WTC11 (cell line): ENCODE results near the gene TMEM134. TPM values are rescaled to one million over a fixed set of nuclear protein-coding genes. Genes with fewer than 3 reads are reported as not detected.

Source experiments
- ATAC-seq: fragments of 200-7000 bp; cut with Tn5 transposase; 2 replicates; pipeline ENCODE4 v1.10.0; 2021; ENCODE audit warnings: mild to moderate bottlenecking, moderate library complexity
- CTCF ChIA-PET: fragments of 300-600 bp; sonication (Branson Sonifier 250); formaldehyde crosslinking; loops from one replicate; lab custom pipeline; 2021; ENCODE audit warnings: antibody characterized with exemption; lab: Charles Lee
- POLR2A ChIA-PET: fragments of 350-600 bp; sonication (Branson Sonifier 250); formaldehyde crosslinking; loops from one replicate; lab custom pipeline; 2021; ENCODE audit warnings: antibody characterized with exemption; lab: Charles Lee
- DNase-seq: peaks from one replicate; pipeline ENCODE4 v3.0.0; 2021; ENCODE audit warnings: low spot score
- H3K27ac Mint-ChIP-seq: 2 replicates; pipeline ENCODE4 v1.8.0; 2021; ENCODE audit warnings: mixed read lengths
- H3K27me3 Mint-ChIP-seq: 2 replicates; pipeline ENCODE4 v1.8.0; 2021; ENCODE audit warnings: low read depth, mild to moderate bottlenecking, moderate library complexity, mixed read lengths
- H3K36me3 Mint-ChIP-seq: 2 replicates; pipeline ENCODE4 v1.8.0; 2021; ENCODE audit warnings: mixed read lengths
- H3K4me1 Mint-ChIP-seq: 2 replicates; pipeline ENCODE4 v1.8.0; 2022; ENCODE audit warnings: mixed read lengths
- H3K4me3 Mint-ChIP-seq: 2 replicates; pipeline ENCODE4 v1.8.0; 2021; ENCODE audit warnings: mild to moderate bottlenecking, moderate library complexity, mixed read lengths
- H3K9me3 Mint-ChIP-seq: 2 replicates; pipeline ENCODE4 v1.8.0; 2021; ENCODE audit warnings: mixed read lengths
- CREM ChIP-seq: sonication (generic); formaldehyde crosslinking; IDR thresholded peaks from 2 replicates; pipeline ENCODE4 v1.8.1; 2022; ENCODE audit warnings: mild to moderate bottlenecking, missing genetic modification reagents, moderate library complexity
- ELF4 ChIP-seq: sonication (generic); formaldehyde crosslinking; IDR thresholded peaks from 2 replicates; pipeline ENCODE4 v1.8.1; 2022; ENCODE audit warnings: low read depth, mild to moderate bottlenecking, moderate library complexity, missing genetic modification reagents
- EMX1 ChIP-seq: fragments of 250-450 bp; sonication (Bioruptor Pico); IDR thresholded peaks from 2 replicates; pipeline ENCODE4 v1.8.0; 2021; ENCODE audit warnings: mild to moderate bottlenecking
- GABPB1 ChIP-seq: sonication (generic); formaldehyde crosslinking; IDR thresholded peaks from 2 replicates; pipeline ENCODE4 v1.8.1; 2023; ENCODE audit warnings: mild to moderate bottlenecking, missing genetic modification reagents
- IRF2 ChIP-seq: sonication (generic); formaldehyde crosslinking; IDR thresholded peaks from 2 replicates; pipeline ENCODE4 v1.8.0; 2022; ENCODE audit warnings: low read depth, missing genetic modification reagents, borderline replicate concordance
- JAZF1 ChIP-seq: fragments of 250-450 bp; sonication (Bioruptor Pico); IDR thresholded peaks from 2 replicates; pipeline ENCODE4 v1.9.0; 2021; ENCODE audit warnings: moderate library complexity, mild to moderate bottlenecking, inconsistent platforms
- JUN ChIP-seq: sonication (generic); formaldehyde crosslinking; IDR thresholded peaks from 2 replicates; pipeline ENCODE4 v1.8.0; 2023; ENCODE audit warnings: mild to moderate bottlenecking, missing genetic modification reagents
- KAT7 ChIP-seq: sonication (generic); formaldehyde crosslinking; IDR thresholded peaks from 2 replicates; pipeline ENCODE4 v1.8.1; 2023; ENCODE audit warnings: missing genetic modification reagents, mild to moderate bottlenecking, borderline replicate concordance
- MAX ChIP-seq: sonication (generic); formaldehyde crosslinking; IDR thresholded peaks from 2 replicates; pipeline ENCODE4 v1.8.0; 2022; ENCODE audit warnings: mild to moderate bottlenecking, missing genetic modification reagents
- MXD4 ChIP-seq: fragments of 250-450 bp; sonication (Bioruptor Pico); IDR thresholded peaks from 2 replicates; pipeline ENCODE4 v1.8.0; 2021; ENCODE audit warnings: mild to moderate bottlenecking, moderate library complexity, borderline replicate concordance
- NFATC4 ChIP-seq: fragments of 250-450 bp; sonication (Bioruptor Pico); IDR thresholded peaks from 2 replicates; pipeline ENCODE4 v1.9.0; 2021; ENCODE audit warnings: mild to moderate bottlenecking
- NR2C2 ChIP-seq: sonication (generic); formaldehyde crosslinking; IDR thresholded peaks from 2 replicates; pipeline ENCODE4 v1.8.0; 2022; ENCODE audit warnings: mild to moderate bottlenecking, missing genetic modification reagents
- SOX15 ChIP-seq: fragments of 250-450 bp; sonication (Bioruptor Pico); IDR thresholded peaks from 2 replicates; pipeline ENCODE4 v1.9.0; 2021; ENCODE audit warnings: mild to moderate bottlenecking
- SP1 ChIP-seq: sonication (generic); formaldehyde crosslinking; conservative IDR thresholded peaks from 2 replicates; pipeline ENCODE4 v1.8.1; 2022; ENCODE audit warnings: missing genetic modification reagents
- ZBTB43 ChIP-seq: sonication (generic); formaldehyde crosslinking; IDR thresholded peaks from 2 replicates; pipeline ENCODE4 v1.8.1; 2023; ENCODE audit warnings: mild to moderate bottlenecking, missing genetic modification reagents
- ZNF138 ChIP-seq: sonication (generic); formaldehyde crosslinking; conservative IDR thresholded peaks from 2 replicates; pipeline ENCODE4 v1.8.1; 2022; ENCODE audit warnings: mild to moderate bottlenecking, moderate library complexity, missing genetic modification reagents
- ZNF317 ChIP-seq: sonication (generic); formaldehyde crosslinking; IDR thresholded peaks from 2 replicates; pipeline ENCODE4 v1.8.1; 2023; ENCODE audit warnings: low read depth, mild to moderate bottlenecking, moderate library complexity, missing genetic modification reagents, borderline replicate concordance
- ZNF423 ChIP-seq: fragments of 250-450 bp; sonication (Bioruptor Pico); IDR thresholded peaks from 2 replicates; pipeline ENCODE4 v2.1.2; 2022; ENCODE audit warnings: mild to moderate bottlenecking, moderate library complexity
- ZSCAN18 ChIP-seq: fragments of 250-450 bp; sonication (Bioruptor Pico); IDR thresholded peaks from 2 replicates; pipeline ENCODE4 v2.1.2; 2022; ENCODE audit warnings: mild to moderate bottlenecking, moderate library complexity
- total RNA-seq: library from RNA; stranded (reverse); gene quantifications from 3 replicates; pipeline ENCODE4 v1.2.3, GENCODE V29; 2021
- TF ChIP-seq, protein P1 (sequence below): sonication (generic); formaldehyde crosslinking; conservative IDR thresholded peaks from 2 replicates; pipeline ENCODE4 v1.8.1; 2022; ENCODE audit warnings: mild to moderate bottlenecking, missing genetic modification reagents
- TF ChIP-seq, protein P2 (sequence below): sonication (generic); formaldehyde crosslinking; IDR thresholded peaks from 2 replicates; pipeline ENCODE4 v1.8.1; 2023; ENCODE audit warnings: mild to moderate bottlenecking, moderate library complexity, missing genetic modification reagents
- TF ChIP-seq, protein P3 (sequence below): fragments of 250-450 bp; sonication (Bioruptor Pico); IDR thresholded peaks from 2 replicates; pipeline ENCODE4 v1.9.0; 2021; ENCODE audit warnings: moderate library complexity, mild to moderate bottlenecking, inconsistent platforms, borderline replicate concordance
- TF ChIP-seq, protein P4 (sequence below): sonication (generic); formaldehyde crosslinking; IDR thresholded peaks from 2 replicates; pipeline ENCODE4 v1.8.1; 2023; ENCODE audit warnings: mild to moderate bottlenecking, missing genetic modification reagents, moderate library complexity

TMEM134 gene
- total RNA-seq, 1 experiment from 2014 or later, result 55.6 TPM

- TF ChIP-seq, protein P1, sequence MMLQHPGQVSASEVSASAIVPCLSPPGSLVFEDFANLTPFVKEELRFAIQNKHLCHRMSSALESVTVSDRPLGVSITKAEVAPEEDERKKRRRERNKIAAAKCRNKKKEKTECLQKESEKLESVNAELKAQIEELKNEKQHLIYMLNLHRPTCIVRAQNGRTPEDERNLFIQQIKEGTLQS, result 0 out of 2 replicates have a peak, but pooled peaks have one; percentile 16
- TF ChIP-seq GABPB1, result peak; percentile 54
- TF ChIP-seq, protein P2, sequence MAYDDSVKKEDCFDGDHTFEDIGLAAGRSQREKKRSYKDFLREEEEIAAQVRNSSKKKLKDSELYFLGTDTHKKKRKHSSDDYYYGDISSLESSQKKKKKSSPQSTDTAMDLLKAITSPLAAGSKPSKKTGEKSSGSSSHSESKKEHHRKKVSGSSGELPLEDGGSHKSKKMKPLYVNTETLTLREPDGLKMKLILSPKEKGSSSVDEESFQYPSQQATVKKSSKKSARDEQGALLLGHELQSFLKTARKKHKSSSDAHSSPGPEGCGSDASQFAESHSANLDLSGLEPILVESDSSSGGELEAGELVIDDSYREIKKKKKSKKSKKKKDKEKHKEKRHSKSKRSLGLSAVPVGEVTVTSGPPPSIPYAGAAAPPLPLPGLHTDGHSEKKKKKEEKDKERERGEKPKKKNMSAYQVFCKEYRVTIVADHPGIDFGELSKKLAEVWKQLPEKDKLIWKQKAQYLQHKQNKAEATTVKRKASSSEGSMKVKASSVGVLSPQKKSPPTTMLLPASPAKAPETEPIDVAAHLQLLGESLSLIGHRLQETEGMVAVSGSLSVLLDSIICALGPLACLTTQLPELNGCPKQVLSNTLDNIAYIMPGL, result no peak
- TF ChIP-seq, all 79 proteins: peak for 2
- no peaks in the 10 kb centered on the region for H3K9me3 Mint-ChIP-seq
- ChIA-PET POLR2A (no interaction called here), CTCF (no interaction called here)
- ATAC-seq (no peak), DNase-seq (no peak)
- H3K27me3 Mint-ChIP-seq, result peaks cover 6% of the 10 kb centered on the region; the same call in 1 of the 2 replicates
- H3K36me3 Mint-ChIP-seq, result no peaks in the 10 kb centered on the region
- peak overlapping the region; percentile 79 for H3K4me3 Mint-ChIP-seq
- H3K4me1 Mint-ChIP-seq, result peaks cover 23% of the 10 kb centered on the region
- H3K27ac Mint-ChIP-seq, result no peak overlapping the region
Measured at GRCh38 chr11:67463680-67464410, 5.2 kb downstream of the TMEM134 start.

- POLR2A ChIA-PET, result interaction anchor here (1.1 kb wide), 1 partner anchor 25 kb away, joined by 3 read pairs; no protein-coding TSS in a partner anchor
- ATAC-seq (no peak), DNase-seq (no peak)
- no peak overlapping the region for H3K27ac Mint-ChIP-seq
- TF ChIP-seq SP1 (CRISPR knock-in tag) (no peak), ZSCAN18 (CRISPR knock-in tag) (no peak)
- TF ChIP-seq, all 79 proteins: peak for 0
- H3K27me3 Mint-ChIP-seq, result peaks cover 6% of the 10 kb centered on the region; the same call in 1 of the 2 replicates
- CTCF ChIA-PET, result no interaction called here
- H3K4me1 Mint-ChIP-seq, result peaks cover 20% of the 10 kb centered on the region
- no peak overlapping the region for H3K4me3 Mint-ChIP-seq
- H3K9me3 Mint-ChIP-seq, result no peaks in the 10 kb centered on the region
- H3K36me3 Mint-ChIP-seq, result no peaks in the 10 kb centered on the region
Measured at GRCh38 chr11:67463186-67463585, 5.9 kb downstream of the TMEM134 start.

DNA sequence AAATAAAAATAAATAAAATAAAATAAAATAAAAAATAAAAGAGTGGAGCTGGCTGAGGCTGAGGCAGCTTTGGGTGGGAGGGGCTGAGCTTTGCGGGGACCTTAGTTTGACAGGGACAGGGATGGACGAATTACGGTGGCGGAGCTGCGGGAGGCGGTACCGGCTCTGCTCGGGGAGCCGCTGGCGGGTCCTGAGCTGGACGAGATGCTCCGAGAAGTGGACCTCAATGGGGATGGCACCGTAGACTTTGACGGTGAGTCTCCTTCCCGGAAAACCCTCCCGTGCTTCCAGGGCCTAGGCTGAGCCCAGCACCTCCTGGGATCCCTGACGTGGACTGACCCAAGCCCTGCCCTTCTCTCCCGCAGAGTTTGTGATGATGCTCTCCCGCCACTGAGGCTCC, 10.8 kb downstream of the TMEM134 start:
- ChIA-PET CTCF (interaction anchor here (1.2 kb wide), 1 partner anchor 51 kb away, joined by 3 read pairs; no protein-coding TSS in a partner anchor), POLR2A (no interaction called here)
- DNase-seq, result no peak
- H3K9me3 Mint-ChIP-seq, result no peaks in the 10 kb centered on the region
- H3K27me3 Mint-ChIP-seq, result peaks cover 6% of the 10 kb centered on the region
- TF ChIP-seq ZNF138 (CRISPR knock-in tag) (no peak), NR2C2 (CRISPR knock-in tag) (no peak), EMX1 (CRISPR knock-in tag) (no peak), JAZF1 (CRISPR knock-in tag) (no peak), ELF4 (CRISPR knock-in tag) (no peak), KAT7 (CRISPR knock-in tag) (no peak), MAX (CRISPR knock-in tag) (no peak)
- TF ChIP-seq, protein P3, sequence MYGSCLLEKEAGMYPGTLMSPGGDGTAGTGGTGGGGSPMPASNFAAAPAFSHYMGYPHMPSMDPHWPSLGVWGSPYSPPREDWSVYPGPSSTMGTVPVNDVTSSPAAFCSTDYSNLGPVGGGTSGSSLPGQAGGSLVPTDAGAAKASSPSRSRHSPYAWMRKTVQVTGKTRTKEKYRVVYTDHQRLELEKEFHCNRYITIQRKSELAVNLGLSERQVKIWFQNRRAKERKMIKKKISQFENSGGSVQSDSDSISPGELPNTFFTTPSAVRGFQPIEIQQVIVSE, result no peak
- TF ChIP-seq, protein P1, result no peak
- TF ChIP-seq, all 79 proteins: peak for 0
- Mint-ChIP-seq H3K27ac (no peak overlapping the region), H3K4me3 (no peak overlapping the region), H3K4me1 (no peaks in the 10 kb centered on the region), H3K36me3 (no peaks in the 10 kb centered on the region)
- ATAC-seq, result no peak

GRCh38 chr11:67457453-67457852, 11.6 kb downstream of the TMEM134 start:
- H3K27me3 Mint-ChIP-seq, result peaks cover 6% of the 10 kb centered on the region
- TF ChIP-seq SOX15 (CRISPR knock-in tag), result no peak
- no peak for TF ChIP-seq ZNF423 (CRISPR knock-in tag)
- no peak for TF ChIP-seq ZBTB43
- no peak for TF ChIP-seq CREM
- TF ChIP-seq MXD4 (CRISPR knock-in tag), result no peak
- no peak for TF ChIP-seq NFATC4
- TF ChIP-seq, protein P4, sequence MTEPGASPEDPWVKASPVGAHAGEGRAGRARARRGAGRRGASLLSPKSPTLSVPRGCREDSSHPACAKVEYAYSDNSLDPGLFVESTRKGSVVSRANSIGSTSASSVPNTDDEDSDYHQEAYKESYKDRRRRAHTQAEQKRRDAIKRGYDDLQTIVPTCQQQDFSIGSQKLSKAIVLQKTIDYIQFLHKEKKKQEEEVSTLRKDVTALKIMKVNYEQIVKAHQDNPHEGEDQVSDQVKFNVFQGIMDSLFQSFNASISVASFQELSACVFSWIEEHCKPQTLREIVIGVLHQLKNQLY, result no peak
- TF ChIP-seq ZNF317 (CRISPR knock-in tag), result no peak
- no peak for TF ChIP-seq IRF2 (CRISPR knock-in tag)
- TF ChIP-seq JUN (CRISPR knock-in tag), result no peak

More at GRCh38 chr11:67457453-67457852, 11.6 kb downstream of the TMEM134 start:
- ChIA-PET CTCF (interaction anchor here (1.2 kb wide), 1 partner anchor 51 kb away, joined by 3 read pairs; no protein-coding TSS in a partner anchor), POLR2A (no interaction called here)
- DNase-seq, result no peak
- Mint-ChIP-seq H3K4me1 (no peaks in the 10 kb centered on the region), H3K9me3 (no peaks in the 10 kb centered on the region), H3K27ac (no peak overlapping the region), H3K36me3 (no peaks in the 10 kb centered on the region), H3K4me3 (no peak overlapping the region)
- ATAC-seq, result no peak
